ENCODE measurements around the gene RPL21. TPM values are rescaled to one million over a fixed set of nuclear protein-coding genes. Genes with fewer than 3 reads are reported as not detected.

Gene RPL21
- total RNA-seq, 3 donors from 2014 or later = 1,554 to 1,640 (median 1,611) TPM

Other genes starting within 250 kb of the RPL21 start
- gene USP12, start 79.7 kb upstream of the RPL21 start, total RNA-seq = 10 to 100 TPM; 48.0 to 60.7 (median 51.1) TPM
- 1 to 10 TPM; 5.2 to 7.3 (median 5.5) TPM for gene RASL11A, start 19.3 kb downstream of the RPL21 start, total RNA-seq
- 100 to 1,000 TPM; 203 to 279 (median 246) TPM for gene GTF3A, start 173.1 kb downstream of the RPL21 start, total RNA-seq
- 10 to 100 TPM; 19.8 to 28.2 (median 21.2) TPM for gene MTIF3, start 199.0 kb downstream of the RPL21 start, total RNA-seq

Measured in activated T-cell treated with anti-CD3 and anti-CD28 coated beads, Interleukin-2, amount 50 U/mL, for 4 hours (primary cell).